Measurements from ENCODE around the gene PRPF19. TPM values are rescaled to one million over a fixed set of nuclear protein-coding genes. Genes with fewer than 3 reads are reported as not detected.
A peak's percentile ranks its signal among the peaks of the same experiment; 100 is the strongest.

Gene PRPF19
- total and polyA plus RNA-seq, 9 of the 15 experiments (the other 6 are each of a cell fraction or from before 2014, with no cell fraction given), result 9.4 to 212 (median 73.2) TPM

DNA sequence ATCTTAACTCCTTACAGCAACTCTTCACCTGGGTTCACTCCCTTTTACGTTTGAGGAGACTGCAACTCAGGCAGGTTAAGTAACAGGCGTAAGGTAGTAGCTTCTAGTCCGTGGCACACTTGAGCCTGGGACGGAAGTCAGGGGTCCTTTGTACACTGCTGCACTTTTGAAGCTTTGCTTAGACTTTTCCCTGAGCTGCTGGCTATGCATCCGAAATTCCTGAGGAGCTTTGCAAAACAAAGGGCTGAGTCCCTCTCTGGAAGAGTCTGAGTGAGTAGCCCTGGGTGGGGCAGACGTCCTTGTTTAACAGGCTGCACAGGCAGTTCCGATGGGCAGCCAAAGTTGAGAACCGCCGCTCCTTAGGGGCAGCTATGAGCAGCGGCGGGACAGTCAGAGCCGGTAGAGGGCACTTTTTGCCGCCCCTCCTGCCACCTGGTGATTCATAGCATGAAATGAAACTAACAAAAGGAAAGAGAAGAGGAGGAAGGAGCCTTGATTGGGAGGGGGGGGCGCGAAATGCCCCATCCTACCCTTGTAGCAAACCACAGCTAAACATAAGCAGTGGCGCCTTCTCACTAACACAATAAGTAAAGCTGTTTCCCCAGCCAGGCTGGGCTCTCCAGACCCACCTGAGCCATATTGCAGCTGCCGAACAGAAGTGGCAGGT is 9.0 kb upstream of the PRPF19 start (continued):
- TF ChIP-seq, protein P1, sequence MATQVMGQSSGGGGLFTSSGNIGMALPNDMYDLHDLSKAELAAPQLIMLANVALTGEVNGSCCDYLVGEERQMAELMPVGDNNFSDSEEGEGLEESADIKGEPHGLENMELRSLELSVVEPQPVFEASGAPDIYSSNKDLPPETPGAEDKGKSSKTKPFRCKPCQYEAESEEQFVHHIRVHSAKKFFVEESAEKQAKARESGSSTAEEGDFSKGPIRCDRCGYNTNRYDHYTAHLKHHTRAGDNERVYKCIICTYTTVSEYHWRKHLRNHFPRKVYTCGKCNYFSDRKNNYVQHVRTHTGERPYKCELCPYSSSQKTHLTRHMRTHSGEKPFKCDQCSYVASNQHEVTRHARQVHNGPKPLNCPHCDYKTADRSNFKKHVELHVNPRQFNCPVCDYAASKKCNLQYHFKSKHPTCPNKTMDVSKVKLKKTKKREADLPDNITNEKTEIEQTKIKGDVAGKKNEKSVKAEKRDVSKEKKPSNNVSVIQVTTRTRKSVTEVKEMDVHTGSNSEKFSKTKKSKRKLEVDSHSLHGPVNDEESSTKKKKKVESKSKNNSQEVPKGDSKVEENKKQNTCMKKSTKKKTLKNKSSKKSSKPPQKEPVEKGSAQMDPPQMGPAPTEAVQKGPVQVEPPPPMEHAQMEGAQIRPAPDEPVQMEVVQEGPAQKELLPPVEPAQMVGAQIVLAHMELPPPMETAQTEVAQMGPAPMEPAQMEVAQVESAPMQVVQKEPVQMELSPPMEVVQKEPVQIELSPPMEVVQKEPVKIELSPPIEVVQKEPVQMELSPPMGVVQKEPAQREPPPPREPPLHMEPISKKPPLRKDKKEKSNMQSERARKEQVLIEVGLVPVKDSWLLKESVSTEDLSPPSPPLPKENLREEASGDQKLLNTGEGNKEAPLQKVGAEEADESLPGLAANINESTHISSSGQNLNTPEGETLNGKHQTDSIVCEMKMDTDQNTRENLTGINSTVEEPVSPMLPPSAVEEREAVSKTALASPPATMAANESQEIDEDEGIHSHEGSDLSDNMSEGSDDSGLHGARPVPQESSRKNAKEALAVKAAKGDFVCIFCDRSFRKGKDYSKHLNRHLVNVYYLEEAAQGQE (IDR thresholded peaks at IDR 0.05; ENCODE audit: borderline replicate concordance), result peak; percentile 15; the same call in 1 of the 2 replicates
- TF ChIP-seq, protein P1 (CRISPR knock-in tag; IDR thresholded peaks at IDR 0.05; ENCODE audit: low read depth), result no peak
- TF ChIP-seq, protein P2, sequence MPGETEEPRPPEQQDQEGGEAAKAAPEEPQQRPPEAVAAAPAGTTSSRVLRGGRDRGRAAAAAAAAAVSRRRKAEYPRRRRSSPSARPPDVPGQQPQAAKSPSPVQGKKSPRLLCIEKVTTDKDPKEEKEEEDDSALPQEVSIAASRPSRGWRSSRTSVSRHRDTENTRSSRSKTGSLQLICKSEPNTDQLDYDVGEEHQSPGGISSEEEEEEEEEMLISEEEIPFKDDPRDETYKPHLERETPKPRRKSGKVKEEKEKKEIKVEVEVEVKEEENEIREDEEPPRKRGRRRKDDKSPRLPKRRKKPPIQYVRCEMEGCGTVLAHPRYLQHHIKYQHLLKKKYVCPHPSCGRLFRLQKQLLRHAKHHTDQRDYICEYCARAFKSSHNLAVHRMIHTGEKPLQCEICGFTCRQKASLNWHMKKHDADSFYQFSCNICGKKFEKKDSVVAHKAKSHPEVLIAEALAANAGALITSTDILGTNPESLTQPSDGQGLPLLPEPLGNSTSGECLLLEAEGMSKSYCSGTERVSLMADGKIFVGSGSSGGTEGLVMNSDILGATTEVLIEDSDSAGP (CRISPR knock-in tag; IDR thresholded peaks at IDR 0.05), result 0 out of 2 replicates have a peak, but pooled peaks have one; percentile 24
- TF ChIP-seq SNIP1 (IDR thresholded peaks at IDR 0.05; ENCODE audit: low read depth) (no peak), ZSCAN32 (CRISPR knock-in tag; IDR thresholded peaks at IDR 0.05) (no peak), MEIS2 (IDR thresholded peaks at IDR 0.05; ENCODE audit: partially characterized antibody) (peak; percentile 29), TCF7 (IDR thresholded peaks at IDR 0.05; ENCODE audit: borderline replicate concordance) (no peak), CTBP1 (IDR thresholded peaks at IDR 0.05; ENCODE audit: borderline replicate concordance) (no peak), HNRNPLL (IDR thresholded peaks at IDR 0.05; ENCODE audit: low read depth, low read length, poor library complexity, severe bottlenecking) (peak; percentile 84), CBFB (CRISPR knock-in tag; IDR thresholded peaks at IDR 0.05) (no peak)
- TF ChIP-seq, protein P3, sequence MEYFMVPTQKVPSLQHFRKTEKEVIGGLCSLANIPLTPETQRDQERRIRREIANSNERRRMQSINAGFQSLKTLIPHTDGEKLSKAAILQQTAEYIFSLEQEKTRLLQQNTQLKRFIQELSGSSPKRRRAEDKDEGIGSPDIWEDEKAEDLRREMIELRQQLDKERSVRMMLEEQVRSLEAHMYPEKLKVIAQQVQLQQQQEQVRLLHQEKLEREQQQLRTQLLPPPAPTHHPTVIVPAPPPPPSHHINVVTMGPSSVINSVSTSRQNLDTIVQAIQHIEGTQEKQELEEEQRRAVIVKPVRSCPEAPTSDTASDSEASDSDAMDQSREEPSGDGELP (CRISPR knock-in tag; IDR thresholded peaks at IDR 0.05; ENCODE audit: borderline replicate concordance), result peak; percentile 51; the same call in 1 of the 2 replicates
- TF ChIP-seq, protein P4, sequence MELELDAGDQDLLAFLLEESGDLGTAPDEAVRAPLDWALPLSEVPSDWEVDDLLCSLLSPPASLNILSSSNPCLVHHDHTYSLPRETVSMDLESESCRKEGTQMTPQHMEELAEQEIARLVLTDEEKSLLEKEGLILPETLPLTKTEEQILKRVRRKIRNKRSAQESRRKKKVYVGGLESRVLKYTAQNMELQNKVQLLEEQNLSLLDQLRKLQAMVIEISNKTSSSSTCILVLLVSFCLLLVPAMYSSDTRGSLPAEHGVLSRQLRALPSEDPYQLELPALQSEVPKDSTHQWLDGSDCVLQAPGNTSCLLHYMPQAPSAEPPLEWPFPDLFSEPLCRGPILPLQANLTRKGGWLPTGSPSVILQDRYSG (tag; conservative IDR thresholded peaks at IDR 0.05; ENCODE audit: low read depth), result no peak
- TF ChIP-seq, protein P5, sequence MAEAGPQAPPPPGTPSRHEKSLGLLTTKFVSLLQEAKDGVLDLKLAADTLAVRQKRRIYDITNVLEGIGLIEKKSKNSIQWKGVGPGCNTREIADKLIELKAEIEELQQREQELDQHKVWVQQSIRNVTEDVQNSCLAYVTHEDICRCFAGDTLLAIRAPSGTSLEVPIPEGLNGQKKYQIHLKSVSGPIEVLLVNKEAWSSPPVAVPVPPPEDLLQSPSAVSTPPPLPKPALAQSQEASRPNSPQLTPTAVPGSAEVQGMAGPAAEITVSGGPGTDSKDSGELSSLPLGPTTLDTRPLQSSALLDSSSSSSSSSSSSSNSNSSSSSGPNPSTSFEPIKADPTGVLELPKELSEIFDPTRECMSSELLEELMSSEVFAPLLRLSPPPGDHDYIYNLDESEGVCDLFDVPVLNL (CRISPR knock-in tag; IDR thresholded peaks at IDR 0.05; ENCODE audit: low read depth), result no peak
